ENCODE measurements around the gene ADAMTS16.

ADAMTS16 gene

GRCh38 chr5:5145651-5146529, 5.8 kb downstream of the ADAMTS16 start:
- no peak for DNase-seq

GRCh38 chr5:5146530-5147160, 6.5 kb downstream of the ADAMTS16 start:
- no peak for DNase-seq

- no peak for DNase-seq
These were observed 9.0 kb downstream of the ADAMTS16 start for GRCh38 chr5:5149154-5149553.

- DNase-seq = no peak
These were observed 10.5 kb downstream of the ADAMTS16 start for GRCh38 chr5:5150667-5151066.

GRCh38 chr5:5154733-5155132, 14.6 kb downstream of the ADAMTS16 start:
- no peak for DNase-seq

GRCh38 chr5:5155617-5156016, 15.5 kb downstream of the ADAMTS16 start:
- DNase-seq = no peak

GRCh38 chr5:5156471-5157082, 16.4 kb downstream of the ADAMTS16 start:
- no peak for DNase-seq

GRCh38 chr5:5158472-5158895, 18.4 kb downstream of the ADAMTS16 start:
- no peak for DNase-seq

- no peak for DNase-seq
These were observed 19.4 kb downstream of the ADAMTS16 start for GRCh38 chr5:5159282-5160103.

- DNase-seq = no peak
These were observed 24.0 kb downstream of the ADAMTS16 start for GRCh38 chr5:5164163-5164562.

- no peak for DNase-seq
These were observed 25.4 kb downstream of the ADAMTS16 start for GRCh38 chr5:5165541-5166002.

- no peak for DNase-seq
These were observed 29.3 kb downstream of the ADAMTS16 start for GRCh38 chr5:5169466-5169865.

- no peak for DNase-seq
These were observed 38.0 kb downstream of the ADAMTS16 start for GRCh38 chr5:5178136-5178535.

GRCh38 chr5:5178580-5178979, 38.5 kb downstream of the ADAMTS16 start:
- no peak for DNase-seq

GRCh38 chr5:5179079-5179478, 38.9 kb downstream of the ADAMTS16 start:
- DNase-seq = no peak

GRCh38 chr5:5179597-5179996, 39.5 kb downstream of the ADAMTS16 start:
- no peak for DNase-seq

GRCh38 chr5:5181650-5182324, 41.7 kb downstream of the ADAMTS16 start:
- no peak for DNase-seq

GRCh38 chr5:5182508-5183188, 42.5 kb downstream of the ADAMTS16 start:
- no peak for DNase-seq

- no peak for DNase-seq
These were observed 43.1 kb downstream of the ADAMTS16 start for GRCh38 chr5:5183189-5183699.

- DNase-seq = no peak
These were observed 43.8 kb downstream of the ADAMTS16 start for GRCh38 chr5:5183933-5184332.

- no peak for DNase-seq
These were observed 48.4 kb downstream of the ADAMTS16 start for GRCh38 chr5:5188376-5189050.
